PC-9 (cell line): ENCODE results near the gene FASTKD1.

Source experiments
- CTCF ChIP-seq: fragments of 200-600 bp; sonication (generic); conservative IDR thresholded peaks from 2 replicates; pipeline ENCODE4 v1.6.1; 2017; ENCODE audit warnings: mixed run types, antibody characterized with exemption, mild to moderate bottlenecking, moderate library complexity
- EZH2 ChIP-seq: fragments of 200-600 bp; sonication (generic); IDR thresholded peaks from 2 replicates; pipeline ENCODE4 v1.8.0; 2017; ENCODE audit warnings: antibody characterized with exemption, low read depth

GRCh38 chr2:169513094-169513493 lies 60.6 kb downstream of the FASTKD1 start:
- TF ChIP-seq CTCF (no peak), EZH2 (no peak)
